A673 (cell line): ENCODE data around the gene LRRC46.

Experiments used
- EZH2 ChIP-seq: fragments of 200-600 bp; sonication (generic); IDR thresholded peaks from 2 replicates; pipeline ENCODE4 v1.6.1; 2017; ENCODE audit warnings: borderline replicate concordance, low read depth, mild to moderate bottlenecking, mixed read lengths, antibody characterized with exemption, low read length; ENCODE audit not compliant: poor library complexity, severe bottlenecking
- TF ChIP-seq, protein P1 (sequence below): fragments of 300-800, 200-600 bp; sonication (generic); conservative IDR thresholded peaks from 2 replicates; pipeline ENCODE4 v1.5.1; 2017; ENCODE audit warnings: low read depth, mild to moderate bottlenecking, antibody characterized with exemption, low read length, moderate library complexity, mixed read lengths

DNA sequence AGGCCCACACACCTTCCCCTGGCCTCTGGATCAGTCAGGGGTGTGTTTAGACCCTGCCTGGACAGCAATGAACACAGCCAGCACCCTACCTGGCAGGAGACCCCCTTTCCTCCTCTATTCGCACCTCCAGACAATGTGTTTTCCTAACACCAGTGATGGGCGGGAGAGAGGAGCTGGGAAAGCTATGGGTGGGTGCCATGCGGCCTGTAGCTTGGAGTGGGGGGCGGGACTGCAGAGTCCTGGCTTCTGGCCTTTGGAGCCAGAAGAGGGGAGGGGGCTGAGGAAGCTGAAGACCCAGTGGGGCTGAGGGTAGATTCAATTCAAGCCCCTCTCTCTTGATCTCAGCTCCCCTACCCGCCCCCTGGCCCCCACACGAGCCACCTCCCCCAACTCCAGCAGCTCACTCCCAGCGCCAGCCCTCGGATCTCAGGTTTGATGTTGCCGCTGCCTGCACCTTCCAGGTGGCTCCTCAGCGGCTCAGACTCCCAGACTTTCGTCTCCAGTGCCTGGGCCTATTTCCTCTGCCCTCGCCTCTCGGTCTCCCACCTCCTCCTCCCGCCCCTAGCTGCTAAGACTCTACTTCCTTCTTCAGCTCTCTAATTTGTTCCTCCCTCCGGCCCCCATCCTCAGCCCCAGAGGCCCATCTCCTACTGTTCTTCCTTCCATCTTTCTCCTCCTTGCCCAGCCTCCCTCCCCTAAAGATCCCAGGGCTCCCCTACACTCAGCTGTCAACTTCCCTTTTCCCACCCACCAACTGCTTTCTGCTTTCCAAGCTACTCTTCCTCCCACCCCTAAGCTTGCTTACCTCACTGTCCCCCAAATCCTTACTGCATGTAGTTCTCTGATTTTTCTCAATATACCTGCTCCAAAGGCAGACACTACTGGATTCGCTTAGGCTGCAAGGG, 26.3 kb downstream of the LRRC46 start:
- TF ChIP-seq, protein P1, sequence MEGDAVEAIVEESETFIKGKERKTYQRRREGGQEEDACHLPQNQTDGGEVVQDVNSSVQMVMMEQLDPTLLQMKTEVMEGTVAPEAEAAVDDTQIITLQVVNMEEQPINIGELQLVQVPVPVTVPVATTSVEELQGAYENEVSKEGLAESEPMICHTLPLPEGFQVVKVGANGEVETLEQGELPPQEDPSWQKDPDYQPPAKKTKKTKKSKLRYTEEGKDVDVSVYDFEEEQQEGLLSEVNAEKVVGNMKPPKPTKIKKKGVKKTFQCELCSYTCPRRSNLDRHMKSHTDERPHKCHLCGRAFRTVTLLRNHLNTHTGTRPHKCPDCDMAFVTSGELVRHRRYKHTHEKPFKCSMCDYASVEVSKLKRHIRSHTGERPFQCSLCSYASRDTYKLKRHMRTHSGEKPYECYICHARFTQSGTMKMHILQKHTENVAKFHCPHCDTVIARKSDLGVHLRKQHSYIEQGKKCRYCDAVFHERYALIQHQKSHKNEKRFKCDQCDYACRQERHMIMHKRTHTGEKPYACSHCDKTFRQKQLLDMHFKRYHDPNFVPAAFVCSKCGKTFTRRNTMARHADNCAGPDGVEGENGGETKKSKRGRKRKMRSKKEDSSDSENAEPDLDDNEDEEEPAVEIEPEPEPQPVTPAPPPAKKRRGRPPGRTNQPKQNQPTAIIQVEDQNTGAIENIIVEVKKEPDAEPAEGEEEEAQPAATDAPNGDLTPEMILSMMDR, result no peak
- TF ChIP-seq EZH2, result no peak
